ENCODE measurements around the gene PMS2. TPM values are rescaled to one million over a fixed set of nuclear protein-coding genes. Genes with fewer than 3 reads are reported as not detected.
A peak's percentile ranks its signal among the peaks of the same experiment; 100 is the strongest.
"Not testable (repeated sequence)": the region's sequence is repeated elsewhere in the genome, so short reads cannot be mapped to it uniquely, and the experiment has no call there.

The PMS2 gene, protein sequence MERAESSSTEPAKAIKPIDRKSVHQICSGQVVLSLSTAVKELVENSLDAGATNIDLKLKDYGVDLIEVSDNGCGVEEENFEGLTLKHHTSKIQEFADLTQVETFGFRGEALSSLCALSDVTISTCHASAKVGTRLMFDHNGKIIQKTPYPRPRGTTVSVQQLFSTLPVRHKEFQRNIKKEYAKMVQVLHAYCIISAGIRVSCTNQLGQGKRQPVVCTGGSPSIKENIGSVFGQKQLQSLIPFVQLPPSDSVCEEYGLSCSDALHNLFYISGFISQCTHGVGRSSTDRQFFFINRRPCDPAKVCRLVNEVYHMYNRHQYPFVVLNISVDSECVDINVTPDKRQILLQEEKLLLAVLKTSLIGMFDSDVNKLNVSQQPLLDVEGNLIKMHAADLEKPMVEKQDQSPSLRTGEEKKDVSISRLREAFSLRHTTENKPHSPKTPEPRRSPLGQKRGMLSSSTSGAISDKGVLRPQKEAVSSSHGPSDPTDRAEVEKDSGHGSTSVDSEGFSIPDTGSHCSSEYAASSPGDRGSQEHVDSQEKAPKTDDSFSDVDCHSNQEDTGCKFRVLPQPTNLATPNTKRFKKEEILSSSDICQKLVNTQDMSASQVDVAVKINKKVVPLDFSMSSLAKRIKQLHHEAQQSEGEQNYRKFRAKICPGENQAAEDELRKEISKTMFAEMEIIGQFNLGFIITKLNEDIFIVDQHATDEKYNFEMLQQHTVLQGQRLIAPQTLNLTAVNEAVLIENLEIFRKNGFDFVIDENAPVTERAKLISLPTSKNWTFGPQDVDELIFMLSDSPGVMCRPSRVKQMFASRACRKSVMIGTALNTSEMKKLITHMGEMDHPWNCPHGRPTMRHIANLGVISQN
- polyA plus RNA-seq (ENCODE audit: insufficient read depth in 1 of 5, insufficient read length in 5 of 5, low replicate concordance in 1 of 5): 10 to 100 TPM; 14.2 to 20.8 (median 18.7) TPM
- long read RNA-seq, donor 1: 0 reads
- long read RNA-seq, donor 2, partial matches to known transcripts: 0 of 2 reads
- long read RNA-seq, donor 2, other reads (novel, unspliced or antisense): 0 of 2 reads
- long read RNA-seq, donor 3, partial matches to known transcripts: 29 of 29 reads
- long read RNA-seq, donor 3, other reads (novel, unspliced or antisense): 0 of 29 reads
- long read RNA-seq, donor 4, partial matches to known transcripts: 0 of 1 reads
- long read RNA-seq, donor 4, other reads (novel, unspliced or antisense): 0 of 1 reads
- long read RNA-seq, donor 5, partial matches to known transcripts: 0 of 1 reads
- long read RNA-seq, donor 5, other reads (novel, unspliced or antisense): 0 of 1 reads
- long read RNA-seq, donor 6, partial matches to known transcripts: 0 of 2 reads
- long read RNA-seq, donor 6, other reads (novel, unspliced or antisense): 0 of 2 reads
- long read RNA-seq, donor 7, partial matches to known transcripts: 0 of 1 reads
- long read RNA-seq, donor 7, other reads (novel, unspliced or antisense): 0 of 1 reads
- long read RNA-seq, donor 8, partial matches to known transcripts: 0 of 1 reads
- long read RNA-seq, donor 8, other reads (novel, unspliced or antisense): 0 of 1 reads

GRCh38 chr7:6008668-6009611 lies at the start of gene PMS2, which contains the start of gene AIMP2:
Gene PMS2, minus strand, starts transcription at chr7:6009049. Its CDS starts 30 bp downstream, at chr7:6009019.
Gene AIMP2, plus strand, starts transcription at chr7:6009272. Its CDS starts 92 bp downstream, at chr7:6009364.
- peak; percentile 96 to 97 for DNase-seq

DNA sequence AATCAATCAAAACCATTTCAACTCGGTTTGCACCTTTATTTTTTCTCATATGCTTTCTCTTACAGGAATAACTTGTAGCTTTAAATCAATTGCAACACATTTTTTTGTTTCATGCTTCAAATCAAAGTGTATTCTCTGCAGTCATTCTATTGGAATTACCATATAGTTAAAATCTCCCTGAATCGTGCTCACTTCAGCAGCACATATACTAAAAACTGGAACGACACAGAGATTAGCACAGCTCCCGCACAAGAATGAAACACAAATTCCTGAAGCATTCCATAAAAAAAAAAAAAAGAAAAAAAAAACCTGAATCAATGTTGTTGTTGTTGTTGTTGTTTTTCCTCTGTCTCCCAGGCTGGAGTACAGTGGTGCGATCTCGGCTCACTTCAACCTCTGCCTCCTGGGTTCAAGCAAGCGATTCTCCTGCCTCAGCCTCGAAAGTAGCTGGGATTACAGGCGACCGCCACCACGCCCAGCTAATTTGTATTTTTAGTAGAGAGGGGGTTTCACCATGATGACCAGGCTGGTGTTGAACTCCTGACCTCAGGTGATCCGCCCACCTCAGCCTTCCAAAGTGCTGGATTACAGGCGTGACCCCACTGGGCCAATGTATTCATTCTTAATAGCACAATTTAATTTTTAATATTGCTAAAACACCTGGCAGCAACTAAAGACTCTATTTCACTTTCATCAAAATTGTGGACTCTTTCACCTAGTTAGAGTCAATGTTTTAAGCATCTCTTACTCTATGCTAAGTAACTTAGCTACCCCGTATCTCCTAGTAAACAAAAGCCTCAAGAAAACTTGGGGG lies 48.7 kb upstream of the PMS2 start:
- no peak for DNase-seq

GRCh38 chr7:6056616-6057015 lies 47.8 kb upstream of the PMS2 start:
- no peak for DNase-seq

- DNase-seq: not testable (repeated sequence)
These were observed 42.3 kb upstream of the PMS2 start for GRCh38 chr7:6051185-6051584.

DNA sequence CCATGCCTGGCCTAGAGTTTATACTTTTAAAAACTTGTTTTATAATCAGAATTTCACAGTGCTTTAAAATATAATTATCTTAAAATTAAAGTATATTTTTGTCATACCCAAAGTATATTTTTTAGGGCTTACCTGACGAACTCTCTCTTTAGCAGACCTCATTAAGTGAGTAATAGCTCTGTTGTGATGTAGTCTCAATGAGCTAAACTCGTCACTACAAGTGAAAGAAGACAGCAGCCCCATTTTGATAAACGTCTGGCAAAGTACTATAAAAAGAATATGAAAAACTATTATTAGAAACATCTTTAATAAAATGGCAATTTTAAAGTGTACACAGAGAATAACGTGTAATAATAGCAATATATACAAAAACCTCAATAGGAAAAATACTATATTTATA lies 40.9 kb upstream of the PMS2 start:
- DNase-seq: no peak

GRCh38 chr7:6035686-6036085 lies 26.8 kb upstream of the PMS2 start:
- DNase-seq: no peak

DNA sequence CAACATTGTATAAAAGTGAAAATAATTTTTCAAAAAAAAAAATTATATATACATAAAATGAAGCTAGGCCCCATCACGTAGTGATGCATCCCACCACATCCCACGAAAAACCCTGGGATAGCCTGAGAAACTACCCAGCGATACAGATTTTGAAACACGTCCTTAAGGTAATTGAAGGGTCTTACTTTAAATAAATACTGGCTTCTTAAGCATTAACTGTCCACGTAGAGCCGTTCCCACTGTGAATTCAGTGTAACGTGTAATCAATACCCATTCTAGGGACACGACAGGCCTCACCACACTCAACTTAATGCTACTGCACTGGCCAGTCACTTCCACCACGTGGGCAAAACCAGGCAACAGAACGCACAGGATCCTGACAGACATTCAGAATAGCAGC lies 26.3 kb upstream of the PMS2 start:
- no peak for DNase-seq

DNA sequence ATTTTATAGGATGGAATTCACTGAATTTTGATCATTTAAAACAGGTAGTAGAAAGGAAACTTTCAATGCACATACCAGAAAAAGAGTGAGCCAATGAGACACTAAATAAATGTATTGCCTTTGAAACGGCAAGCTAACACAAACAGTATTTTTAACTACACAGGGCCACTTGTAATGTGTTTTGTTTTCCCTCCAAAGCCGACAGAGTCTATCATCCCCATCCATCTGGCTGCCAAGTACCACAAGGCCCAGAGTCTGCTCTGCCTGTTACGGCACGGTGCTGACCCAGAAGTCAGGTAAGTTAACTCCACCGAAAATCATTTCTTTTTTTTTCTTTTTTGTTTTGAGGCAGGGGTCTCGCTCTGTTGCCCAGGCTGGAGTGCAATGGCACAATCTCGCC lies 23.8 kb upstream of the PMS2 start:
- no peak for DNase-seq

GRCh38 chr7:6032167-6032566 lies 23.3 kb upstream of the PMS2 start:
- no peak for DNase-seq

DNA sequence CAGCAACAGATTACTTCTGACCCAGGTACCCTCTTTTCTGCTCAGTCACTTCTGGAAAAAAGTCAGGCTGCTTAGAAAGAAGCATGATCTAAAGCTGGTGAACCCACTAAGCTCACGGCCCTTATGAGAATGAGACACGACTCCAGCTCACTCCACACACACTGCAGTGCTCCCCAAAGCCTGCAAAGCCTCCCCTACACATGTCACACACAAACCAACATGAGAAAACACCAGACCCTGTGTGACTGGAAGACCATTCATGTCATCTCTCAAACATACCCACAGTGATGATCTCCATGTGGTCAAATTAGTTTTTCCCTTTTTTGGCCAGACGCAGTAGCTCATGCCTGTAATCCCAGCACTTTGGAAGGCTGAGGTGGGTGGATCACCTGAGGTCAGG lies 22.7 kb upstream of the PMS2 start:
- no peak for DNase-seq

DNA sequence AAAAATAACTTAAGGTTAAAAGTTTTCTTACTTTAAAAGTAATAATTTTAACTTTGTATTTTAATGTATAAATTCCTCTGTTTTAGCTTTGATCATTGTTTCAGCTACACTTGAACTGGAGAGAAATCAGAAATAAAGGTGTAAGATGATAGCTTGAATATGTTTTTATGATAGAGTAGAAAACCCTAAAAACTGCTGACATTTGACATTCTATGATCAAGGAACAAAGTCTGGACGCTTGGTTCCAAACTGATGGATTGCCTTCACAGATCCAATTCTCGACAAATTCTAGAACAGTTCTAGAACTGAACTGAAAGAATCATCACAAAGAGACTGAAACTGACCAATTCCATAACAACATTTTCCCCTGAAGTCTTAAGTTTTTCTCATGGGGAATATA lies 22.1 kb upstream of the PMS2 start, which contains the start of gene ANKRD61:
ANKRD61 (plus strand) TSS at position 389 of the 400 bp plus-strand sequence; CDS start at position 389, 0 bp downstream.
- no peak for DNase-seq

DNA sequence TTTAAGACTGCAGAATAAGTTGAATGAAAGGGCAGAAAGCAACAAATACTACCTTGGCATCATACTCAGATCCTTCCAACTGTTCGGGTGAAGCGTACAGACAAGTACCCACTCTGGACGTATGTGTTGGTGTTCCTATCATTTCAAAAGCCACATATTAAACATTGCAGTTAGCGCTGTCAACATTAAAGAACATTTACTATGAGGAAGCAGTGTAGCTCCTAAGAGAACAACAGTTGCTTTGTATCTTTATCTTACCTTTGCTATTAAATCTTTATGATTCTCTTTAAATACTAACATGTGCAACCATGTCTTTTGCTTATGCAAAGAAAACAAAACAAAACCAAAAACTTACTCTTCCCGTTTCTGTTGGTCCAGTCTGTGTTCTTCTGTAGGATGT lies 19.7 kb upstream of the PMS2 start:
- DNase-seq: no peak

GRCh38 chr7:6027806-6028365 lies 19.0 kb upstream of the PMS2 start:
- no peak for DNase-seq

GRCh38 chr7:6026820-6027311 lies 18.0 kb upstream of the PMS2 start:
- DNase-seq: no peak

GRCh38 chr7:6026011-6026819 lies 17.4 kb upstream of the PMS2 start:
- no peak for DNase-seq

DNA sequence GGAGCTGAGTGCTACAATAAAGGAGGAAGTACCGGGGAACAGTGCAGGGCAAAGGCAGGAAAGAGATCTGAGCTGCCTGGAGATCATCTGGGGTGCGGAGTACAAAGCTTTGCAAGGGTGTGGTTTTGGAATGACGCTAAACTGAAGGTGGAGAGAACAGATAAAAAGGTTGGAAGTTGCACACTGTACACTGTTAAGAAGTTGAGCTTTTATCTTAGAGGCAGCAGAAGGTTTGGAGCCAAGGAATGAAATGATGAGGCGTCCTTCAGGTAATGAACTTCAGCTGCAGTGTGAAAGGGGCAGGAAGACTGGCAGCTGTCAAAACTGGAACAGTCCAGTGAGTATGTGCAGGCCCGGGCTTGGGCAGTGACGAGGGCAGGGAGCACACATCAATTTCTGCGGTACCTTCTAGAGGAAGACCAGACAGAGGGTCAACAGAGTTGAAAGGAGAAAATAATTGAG lies 15.2 kb upstream of the PMS2 start:
- no peak for DNase-seq

GRCh38 chr7:6022707-6023106 lies 13.9 kb upstream of the PMS2 start:
- DNase-seq: no peak
